HG03103 (cell line): ENCODE measurements around the gene ATG7.

Experiments
- ATAC-seq: cut with Tn5 transposase; IDR thresholded peaks from one replicate; pipeline ENCODE4 v1.9.1; 2021; ENCODE audit warnings: low read depth; ENCODE audit not compliant: unreplicated experiment

ATG7 gene

GRCh38 chr3:11271986-11272904 lies at the start of gene ATG7:
TSS of gene ATG7 (plus strand) at chr3:11272397. CDS start at chr3:11298696, 26,299 bp downstream.
- peak; percentile 97 for ATAC-seq

GRCh38 chr3:11224010-11224409 lies 48.2 kb upstream of the ATG7 start:
- no peak for ATAC-seq

GRCh38 chr3:11224870-11225229 lies 47.3 kb upstream of the ATG7 start:
- no peak for ATAC-seq

- no peak for ATAC-seq
Observed at GRCh38 chr3:11226042-11226370, 46.2 kb upstream of the ATG7 start.

- no peak for ATAC-seq
Observed at GRCh38 chr3:11228041-11228440, 44.2 kb upstream of the ATG7 start.

- ATAC-seq: no peak
Observed at GRCh38 chr3:11230125-11230524, 42.1 kb upstream of the ATG7 start.

GRCh38 chr3:11230832-11231231 lies 41.4 kb upstream of the ATG7 start:
- ATAC-seq: no peak

- ATAC-seq: no peak
Observed at GRCh38 chr3:11235385-11235784, 36.8 kb upstream of the ATG7 start.

GRCh38 chr3:11236588-11237461 lies 35.4 kb upstream of the ATG7 start:
- no peak for ATAC-seq

GRCh38 chr3:11238060-11238459 lies 34.1 kb upstream of the ATG7 start:
- no peak for ATAC-seq

- no peak for ATAC-seq
Observed at GRCh38 chr3:11238880-11239279, 33.3 kb upstream of the ATG7 start.

- ATAC-seq: no peak
Observed at GRCh38 chr3:11239796-11240195, 32.4 kb upstream of the ATG7 start.

- ATAC-seq: no peak
Observed at GRCh38 chr3:11240496-11240895, 31.7 kb upstream of the ATG7 start.

GRCh38 chr3:11244121-11244677 lies 28.0 kb upstream of the ATG7 start:
- ATAC-seq: no peak

- ATAC-seq: no peak
Observed at GRCh38 chr3:11245276-11245675, 26.9 kb upstream of the ATG7 start.

- ATAC-seq: no peak
Observed at GRCh38 chr3:11245827-11246662, 26.2 kb upstream of the ATG7 start.

GRCh38 chr3:11246663-11246970 lies 25.6 kb upstream of the ATG7 start:
- no peak for ATAC-seq

GRCh38 chr3:11247362-11247761 lies 24.8 kb upstream of the ATG7 start:
- no peak for ATAC-seq

GRCh38 chr3:11248596-11248995 lies 23.6 kb upstream of the ATG7 start:
- no peak for ATAC-seq

- no peak for ATAC-seq
Observed at GRCh38 chr3:11250902-11251806, 21.0 kb upstream of the ATG7 start.
